Placental epithelial cell (primary cell): ENCODE data around the gene NBDY. TPM values are rescaled to one million over a fixed set of nuclear protein-coding genes. Genes with fewer than 3 reads are reported as not detected.

Experiments used
- total RNA-seq: library from RNA; depleted of rRNA; stranded (reverse); fragments of >200 nt; gene quantifications from 2 replicates; pipeline ENCODE4 v1.2.3, GENCODE V29; 2012

The NBDY gene
- total RNA-seq, result 19.6 and 22.3 TPM in 2 replicates

GRCh38 chrX:56729152-56729850, at the start of gene NBDY:
Gene NBDY (plus strand): TSS chrX:56729243. CDS start chrX:56729354, 111 bp downstream.

Other genes starting within 250 kb of the NBDY start
- 16.5 and 23.1 TPM in 2 replicates for gene UBQLN2, start 165.6 kb upstream of the NBDY start, total RNA-seq